Astrocyte (in vitro differentiated cells and primary cell): ENCODE measurements around the gene BCL3. TPM values are rescaled to one million over a fixed set of nuclear protein-coding genes. Genes with fewer than 3 reads are reported as not detected.

Experiments used
- DNase-seq: peaks from one replicate; pipeline ENCODE4 v3.0.0-alpha.2; 2010; ENCODE audit warnings: low read depth
- FAIRE-seq: peaks from 2 replicates; lab custom pipeline; 2011; peaks lifted over from hg19 to GRCh38; lab: Jason Lieb, UNC
- H2AFZ ChIP-seq: 2 replicates; pipeline ENCODE4 v1.6.0; 2012; ENCODE audit warnings: low read depth, low read length, inconsistent platforms
- H3K27ac ChIP-seq: 2 replicates; pipeline ENCODE4 v1.5.1; 2011; ENCODE audit warnings: low read depth, low read length, inconsistent platforms
- H3K27me3 ChIP-seq: 2 replicates; pipeline ENCODE4 v1.6.0; 2011; ENCODE audit warnings: low read length, inconsistent platforms; ENCODE audit not compliant: insufficient read depth
- H3K36me3 ChIP-seq: 2 replicates; pipeline ENCODE4 v1.5.1; 2011; ENCODE audit warnings: low read length, inconsistent platforms; ENCODE audit not compliant: insufficient read depth
- H3K4me1 ChIP-seq: 2 replicates; pipeline ENCODE4 v1.5.1; 2011; ENCODE audit warnings: low read length, inconsistent platforms; ENCODE audit not compliant: insufficient read depth
- H3K4me2 ChIP-seq: 2 replicates; pipeline ENCODE4 v1.6.0; 2012; ENCODE audit warnings: low read length, inconsistent platforms
- H3K4me3 ChIP-seq: 2 replicates; pipeline ENCODE4 v1.5.1; 2011; ENCODE audit warnings: low read depth, mild to moderate bottlenecking, low read length, inconsistent platforms; ENCODE audit not compliant: insufficient read depth
- H3K79me2 ChIP-seq: 2 replicates; pipeline ENCODE4 v1.6.0; 2012; ENCODE audit warnings: mild to moderate bottlenecking, low read length, inconsistent platforms; ENCODE audit not compliant: insufficient read depth
- H3K9ac ChIP-seq: 2 replicates; pipeline ENCODE4 v1.6.0; 2012; ENCODE audit warnings: mild to moderate bottlenecking, low read length, inconsistent platforms
- H3K9me3 ChIP-seq: 2 replicates; pipeline ENCODE4 v1.5.1; 2012; ENCODE audit warnings: low read depth, mild to moderate bottlenecking, low read length, inconsistent platforms; ENCODE audit not compliant: insufficient read depth
- H4K20me1 ChIP-seq: 2 replicates; pipeline ENCODE4 v1.6.0; 2012; ENCODE audit warnings: low read length, inconsistent platforms; ENCODE audit not compliant: insufficient read depth
- H3K27ac Mint-ChIP-seq: one replicate; pipeline ENCODE4 v1.8.0; 2021; ENCODE audit warnings: mild to moderate bottlenecking, mixed read lengths; ENCODE audit not compliant: unreplicated experiment
- H3K27me3 Mint-ChIP-seq: one replicate; pipeline ENCODE4 v1.8.0; 2021; ENCODE audit warnings: low read depth, mixed read lengths; ENCODE audit not compliant: unreplicated experiment
- H3K36me3 Mint-ChIP-seq: one replicate; pipeline ENCODE4 v1.8.0; 2021; ENCODE audit warnings: low read depth, mixed read lengths; ENCODE audit not compliant: unreplicated experiment
- H3K4me1 Mint-ChIP-seq: one replicate; pipeline ENCODE4 v1.8.0; 2021; ENCODE audit warnings: low read depth, mixed read lengths; ENCODE audit not compliant: unreplicated experiment
- H3K4me3 Mint-ChIP-seq: one replicate; pipeline ENCODE4 v1.8.0; 2021; ENCODE audit warnings: mild to moderate bottlenecking, moderate library complexity, mixed read lengths; ENCODE audit not compliant: unreplicated experiment
- H3K9me3 Mint-ChIP-seq: one replicate; pipeline ENCODE4 v1.8.0; 2021; ENCODE audit warnings: mild to moderate bottlenecking, mixed read lengths; ENCODE audit not compliant: unreplicated experiment
- EZH2 ChIP-seq: IDR thresholded peaks from 2 replicates; pipeline ENCODE4 v1.6.1; 2012; ENCODE audit warnings: mild to moderate bottlenecking, low read length, inconsistent platforms; ENCODE audit not compliant: insufficient read depth
- total RNA-seq: library from RNA; stranded (reverse); gene quantifications from 2 replicates; pipeline ENCODE4 v1.2.1, GENCODE V29; 2021
- TF ChIP-seq, protein P1 (sequence below): IDR thresholded peaks from 2 replicates; pipeline ENCODE4 v1.5.1; 2011; ENCODE audit warnings: low read depth, mild to moderate bottlenecking, inconsistent platforms, low read length, moderate library complexity; ENCODE audit not compliant: insufficient read depth

The BCL3 gene
- total RNA-seq, 1 donor from 2014 or later: 17.3 TPM

GRCh38 chr19:44792281-44792680, 43.8 kb downstream of the BCL3 start:
- no peaks in the 10 kb centered on the region for H3K9me3 Mint-ChIP-seq
- Histone ChIP-seq H3K27ac (no peak overlapping the region), H3K9me3 (no peaks in the 10 kb centered on the region), H3K27me3 (no peaks in the 10 kb centered on the region), H3K9ac (no peak overlapping the region), H4K20me1 (no peaks in the 10 kb centered on the region), H3K79me2 (no peaks in the 10 kb centered on the region), H3K4me1 (no peaks in the 10 kb centered on the region), H3K36me3 (no peaks in the 10 kb centered on the region), H2AFZ (no peak overlapping the region), H3K4me2 (no peak overlapping the region), H3K4me3 (no peak overlapping the region)
- H3K4me1 Mint-ChIP-seq: peaks cover 1% of the 10 kb centered on the region
- no peaks in the 10 kb centered on the region for H3K36me3 Mint-ChIP-seq
- no peak overlapping the region for H3K27ac Mint-ChIP-seq
- no peak overlapping the region for H3K4me3 Mint-ChIP-seq
- DNase-seq (no peak), FAIRE-seq (no peak)
- no peak for TF ChIP-seq EZH2
- H3K27me3 Mint-ChIP-seq: peaks cover 8% of the 10 kb centered on the region

- DNase-seq (no peak), FAIRE-seq (no peak)
- Mint-ChIP-seq H3K4me3 (no peak overlapping the region), H3K27me3 (peaks cover 8% of the 10 kb centered on the region), H3K27ac (no peak overlapping the region), H3K4me1 (peaks cover 1% of the 10 kb centered on the region), H3K36me3 (no peaks in the 10 kb centered on the region), H3K9me3 (no peaks in the 10 kb centered on the region)
- no peaks in the 10 kb centered on the region for H3K79me2 ChIP-seq
- TF ChIP-seq, protein P1, sequence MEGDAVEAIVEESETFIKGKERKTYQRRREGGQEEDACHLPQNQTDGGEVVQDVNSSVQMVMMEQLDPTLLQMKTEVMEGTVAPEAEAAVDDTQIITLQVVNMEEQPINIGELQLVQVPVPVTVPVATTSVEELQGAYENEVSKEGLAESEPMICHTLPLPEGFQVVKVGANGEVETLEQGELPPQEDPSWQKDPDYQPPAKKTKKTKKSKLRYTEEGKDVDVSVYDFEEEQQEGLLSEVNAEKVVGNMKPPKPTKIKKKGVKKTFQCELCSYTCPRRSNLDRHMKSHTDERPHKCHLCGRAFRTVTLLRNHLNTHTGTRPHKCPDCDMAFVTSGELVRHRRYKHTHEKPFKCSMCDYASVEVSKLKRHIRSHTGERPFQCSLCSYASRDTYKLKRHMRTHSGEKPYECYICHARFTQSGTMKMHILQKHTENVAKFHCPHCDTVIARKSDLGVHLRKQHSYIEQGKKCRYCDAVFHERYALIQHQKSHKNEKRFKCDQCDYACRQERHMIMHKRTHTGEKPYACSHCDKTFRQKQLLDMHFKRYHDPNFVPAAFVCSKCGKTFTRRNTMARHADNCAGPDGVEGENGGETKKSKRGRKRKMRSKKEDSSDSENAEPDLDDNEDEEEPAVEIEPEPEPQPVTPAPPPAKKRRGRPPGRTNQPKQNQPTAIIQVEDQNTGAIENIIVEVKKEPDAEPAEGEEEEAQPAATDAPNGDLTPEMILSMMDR: no peak
- no peak for TF ChIP-seq EZH2
- H3K27ac ChIP-seq: no peak overlapping the region
- H3K4me2 ChIP-seq: no peak overlapping the region
- no peak overlapping the region for H3K4me3 ChIP-seq
- H3K27me3 ChIP-seq: no peaks in the 10 kb centered on the region
- H3K4me1 ChIP-seq: no peaks in the 10 kb centered on the region
- H3K9ac ChIP-seq: no peak overlapping the region
- no peaks in the 10 kb centered on the region for H3K9me3 ChIP-seq
- H2AFZ ChIP-seq: no peak overlapping the region
- H4K20me1 ChIP-seq: no peaks in the 10 kb centered on the region
- H3K36me3 ChIP-seq: no peaks in the 10 kb centered on the region
These were observed 46.1 kb downstream of the BCL3 start for GRCh38 chr19:44794610-44795009.

DNA sequence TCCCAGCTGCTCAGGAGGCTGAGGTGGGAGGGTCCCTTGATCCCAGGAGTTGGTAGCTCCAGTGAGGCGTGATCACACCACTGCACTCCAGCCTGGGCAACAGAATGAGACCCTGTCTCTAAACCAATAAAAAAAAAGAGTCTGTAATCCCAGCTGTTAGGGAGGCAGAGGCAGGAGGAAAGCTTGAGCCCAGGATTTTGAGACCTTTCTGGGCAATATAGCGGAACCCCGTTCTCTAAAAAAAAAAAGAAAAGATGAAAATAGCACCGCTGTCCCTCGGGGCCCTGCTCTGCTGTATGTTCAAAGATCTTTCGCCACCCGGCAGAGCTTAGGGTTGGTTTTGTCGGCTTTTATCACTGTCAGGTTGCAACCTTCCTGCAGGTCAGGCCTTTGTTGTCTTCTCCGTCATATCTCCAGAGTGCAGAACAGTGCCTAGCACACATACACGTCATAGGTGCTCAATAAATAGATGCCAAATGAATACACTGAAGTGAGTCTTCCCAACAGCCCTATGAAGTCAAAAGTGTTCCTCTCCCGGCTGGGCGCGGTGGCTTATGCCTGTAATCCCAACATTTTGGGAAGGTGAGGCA, 47.0 kb downstream of the BCL3 start:
- Histone ChIP-seq H3K4me1 (no peaks in the 10 kb centered on the region), H3K4me3 (no peak overlapping the region), H3K79me2 (no peaks in the 10 kb centered on the region), H3K36me3 (no peaks in the 10 kb centered on the region), H2AFZ (no peak overlapping the region), H3K27ac (no peak overlapping the region), H3K9me3 (no peaks in the 10 kb centered on the region), H3K27me3 (no peaks in the 10 kb centered on the region), H3K4me2 (no peak overlapping the region), H4K20me1 (no peaks in the 10 kb centered on the region), H3K9ac (no peak overlapping the region)
- no peak for FAIRE-seq
- Mint-ChIP-seq H3K4me1 (peaks cover 1% of the 10 kb centered on the region), H3K4me3 (no peak overlapping the region), H3K9me3 (no peaks in the 10 kb centered on the region), H3K36me3 (no peaks in the 10 kb centered on the region), H3K27ac (no peak overlapping the region), H3K27me3 (peaks cover 8% of the 10 kb centered on the region)
- no peak for TF ChIP-seq EZH2
- TF ChIP-seq, protein P1: no peak
- no peak for DNase-seq
